Common myeloid progenitor, CD34-positive (primary cell): ENCODE measurements around the gene CDH4.

Experiments
- CTCF ChIA-PET: fragments of 350-600 bp; sonication (Branson Sonifier 250); formaldehyde crosslinking; loops from one replicate; lab custom pipeline; 2021; ENCODE audit warnings: antibody characterized with exemption; lab: Charles Lee
- POLR2A ChIA-PET: fragments of 350-600 bp; sonication (Branson Sonifier 250); formaldehyde crosslinking; loops from one replicate; lab custom pipeline; 2021; ENCODE audit warnings: antibody characterized with exemption; lab: Charles Lee
- DNase-seq, 3 donors: peaks; one replicate each; pipeline versions ENCODE4 v3.0.0 to v3.0.0-alpha.2; 2013
- H3K27ac ChIP-seq, 2 experiments: 1 replicate in 1 of 2; 2 replicates in 1 of 2; pipeline ENCODE4 v1.7.0; 2013; ENCODE audit warnings: inconsistent platforms in 2 of 2, low read length in 2 of 2, mild to moderate bottlenecking in 2 of 2, low read depth in 1 of 2, moderate library complexity in 1 of 2; ENCODE audit not compliant: severe bottlenecking in 2 of 2, insufficient read depth in 1 of 2, poor library complexity in 1 of 2
- H3K27me3 ChIP-seq, 5 experiments: replicated peaks in 2 of 5; 1 replicate in 3 of 5; 2 replicates in 2 of 5; pipeline versions ENCODE4 v1.6.1 to v1.7.0; 2013; ENCODE audit warnings: low read length in 4 of 5, mild to moderate bottlenecking in 2 of 5, moderate library complexity in 2 of 5, inconsistent platforms in 1 of 5; ENCODE audit not compliant: insufficient read depth in 5 of 5, control insufficient read depth in 4 of 5
- H3K36me3 ChIP-seq, 4 experiments: 1 replicate in 2 of 4; 2 replicates in 2 of 4; pipeline versions ENCODE4 v1.6.1 to v1.7.0; 2013; ENCODE audit warnings: low read length in 3 of 4, control low read depth in 1 of 4, mild to moderate bottlenecking in 1 of 4; ENCODE audit not compliant: control insufficient read depth in 4 of 4, insufficient read depth in 4 of 4
- H3K4me1 ChIP-seq, 4 experiments: 1 replicate in 3 of 4; 2 replicates in 1 of 4; pipeline versions ENCODE4 v1.6.1 to v1.7.1; 2013; ENCODE audit warnings: low read length in 3 of 4, mild to moderate bottlenecking in 3 of 4, control low read depth in 1 of 4, inconsistent platforms in 1 of 4, moderate library complexity in 1 of 4; ENCODE audit not compliant: control insufficient read depth in 4 of 4, insufficient read depth in 4 of 4; ENCODE audit errors: control extremely low read depth in 1 of 4
- H3K4me3 ChIP-seq, 7 experiments: 1 replicate in 4 of 7; 2 replicates in 3 of 7; pipeline versions ENCODE4 v1.5.1 to v1.7.0; 2013; ENCODE audit warnings: mild to moderate bottlenecking in 7 of 7, low read length in 6 of 7, moderate library complexity in 6 of 7, inconsistent platforms in 2 of 7, low read depth in 2 of 7, control low read depth in 1 of 7; ENCODE audit not compliant: insufficient read depth in 4 of 7, control insufficient read depth in 1 of 7; ENCODE audit errors: extremely low read depth in 1 of 7
- H3K9me3 ChIP-seq, 5 experiments: 1 replicate in 4 of 5; 2 replicates in 1 of 5; pipeline versions ENCODE4 v1.6.1 to v1.7.1; 2013; ENCODE audit warnings: low read length in 4 of 5, mild to moderate bottlenecking in 2 of 5, inconsistent platforms in 1 of 5, low read depth in 1 of 5, moderate library complexity in 1 of 5; ENCODE audit not compliant: control insufficient read depth in 4 of 5, insufficient read depth in 2 of 5; ENCODE audit errors: control extremely low read depth in 1 of 5
- WGBS: methylation state at CpG from one replicate; pipeline ENCODE4 v1.1.5; 2013; ENCODE audit not compliant: insufficient coverage; 5-methylcytosine and 5-hydroxymethylcytosine counted together

CDH4 gene

DNA sequence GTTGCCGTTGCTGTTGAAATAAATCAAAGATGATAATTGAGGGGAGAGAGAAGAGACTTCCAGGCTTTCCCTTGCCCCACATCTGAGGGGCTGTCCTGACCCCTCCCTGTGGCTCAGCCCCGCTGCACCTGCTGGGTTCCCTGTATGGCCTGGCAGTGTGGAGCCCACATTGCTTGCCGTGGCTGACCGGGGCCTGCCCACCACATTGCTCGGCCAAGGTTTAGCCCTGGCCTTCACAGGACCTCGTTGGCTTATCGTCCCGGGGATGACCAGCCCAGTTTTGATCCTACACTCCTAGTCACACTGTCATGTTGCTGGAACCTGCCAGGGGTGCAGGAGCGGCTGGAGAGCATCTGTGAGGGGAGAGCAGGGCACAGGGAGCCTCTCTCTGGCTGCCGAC, 102.4 kb downstream of the CDH4 start:
- Histone ChIP-seq H3K4me3 (no peak overlapping the region), H3K36me3 (no peaks in the 10 kb centered on the region), H3K27ac (no peak overlapping the region), H3K4me1 (no peaks in the 10 kb centered on the region), H3K27me3 (peaks cover 0 to 16% (median 0%) of the 10 kb centered on the region in 5 experiments), H3K9me3 (peaks cover 0 to 2% (median 0%) of the 10 kb centered on the region in 5 experiments)
- ChIA-PET POLR2A (no interaction called here), CTCF (no interaction called here)
- no peak for DNase-seq
- WGBS = 93% methylated on average over 5 of the region's 10 CpGs

DNA sequence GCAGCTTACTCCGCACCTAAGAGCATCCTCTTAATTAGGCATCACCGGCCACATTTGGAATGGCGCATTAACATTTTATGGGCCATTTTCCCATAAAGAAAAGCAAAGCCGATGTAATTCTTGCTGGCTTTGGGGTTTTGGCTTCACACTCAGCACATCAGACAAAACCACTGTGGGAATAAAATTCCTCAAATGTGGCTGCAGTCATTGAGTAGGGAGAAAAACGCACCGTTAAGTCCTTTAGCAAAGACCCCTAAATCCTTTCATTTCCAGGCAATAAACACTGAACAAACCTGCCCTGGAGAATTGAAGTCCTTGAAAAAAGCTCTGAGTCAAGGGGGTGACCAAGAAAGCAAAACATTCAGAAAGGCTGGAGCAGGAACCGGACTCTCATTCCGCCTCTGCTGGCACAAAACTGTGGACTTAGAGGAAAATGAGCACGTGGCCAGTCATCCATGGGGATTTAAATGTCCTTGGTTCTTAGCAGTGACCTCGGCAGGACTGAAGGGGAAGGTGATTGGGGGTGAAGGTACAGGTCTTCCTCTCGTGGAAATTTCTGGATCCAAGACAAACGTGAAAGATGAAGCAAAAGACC, 102.9 kb downstream of the CDH4 start:
- DNase-seq = no peak
- H3K27ac ChIP-seq = no peak overlapping the region
- no peaks in the 10 kb centered on the region for H3K4me1 ChIP-seq
- POLR2A ChIA-PET = no interaction called here
- H3K4me3 ChIP-seq = no peak overlapping the region
- peaks cover 0 to 16% (median 0%) of the 10 kb centered on the region in 5 experiments for H3K27me3 ChIP-seq
- H3K36me3 ChIP-seq = no peaks in the 10 kb centered on the region
- CTCF ChIA-PET = no interaction called here
- H3K9me3 ChIP-seq = peaks cover 0 to 4% (median 0%) of the 10 kb centered on the region in 5 experiments
- WGBS = 95% methylated on average over 11 of the region's 12 CpGs

DNA sequence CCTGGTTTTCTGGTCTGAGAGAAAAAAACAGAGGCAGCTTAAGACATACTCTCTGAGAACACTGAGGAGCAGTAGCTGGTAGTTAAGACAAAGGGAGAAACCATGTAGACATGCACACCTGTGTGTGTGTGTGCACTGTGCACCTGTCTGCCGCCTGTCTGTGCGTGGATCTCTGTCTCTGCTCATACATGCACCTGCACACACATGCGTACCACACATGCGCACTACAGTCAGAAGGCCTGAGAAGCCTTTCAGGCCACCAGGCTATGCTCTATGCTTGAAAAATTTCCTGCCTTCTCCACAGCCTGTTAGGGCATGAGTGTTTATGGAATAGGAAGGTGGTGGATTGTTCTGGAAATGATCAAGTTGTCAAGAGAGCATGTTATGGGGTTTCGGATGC, 103.5 kb downstream of the CDH4 start:
- DNase-seq = no peak
- Histone ChIP-seq H3K27me3 (peaks cover 0 to 16% (median 0%) of the 10 kb centered on the region in 5 experiments), H3K4me3 (no peak overlapping the region), H3K27ac (no peak overlapping the region), H3K36me3 (peaks cover 0 to 3% (median 0%) of the 10 kb centered on the region in 4 experiments), H3K9me3 (peaks cover 0 to 5% (median 0%) of the 10 kb centered on the region in 5 experiments), H3K4me1 (no peaks in the 10 kb centered on the region)
- WGBS = 100% methylated on average over 5 of the region's 5 CpGs
- POLR2A ChIA-PET = no interaction called here
- CTCF ChIA-PET = no interaction called here

DNA sequence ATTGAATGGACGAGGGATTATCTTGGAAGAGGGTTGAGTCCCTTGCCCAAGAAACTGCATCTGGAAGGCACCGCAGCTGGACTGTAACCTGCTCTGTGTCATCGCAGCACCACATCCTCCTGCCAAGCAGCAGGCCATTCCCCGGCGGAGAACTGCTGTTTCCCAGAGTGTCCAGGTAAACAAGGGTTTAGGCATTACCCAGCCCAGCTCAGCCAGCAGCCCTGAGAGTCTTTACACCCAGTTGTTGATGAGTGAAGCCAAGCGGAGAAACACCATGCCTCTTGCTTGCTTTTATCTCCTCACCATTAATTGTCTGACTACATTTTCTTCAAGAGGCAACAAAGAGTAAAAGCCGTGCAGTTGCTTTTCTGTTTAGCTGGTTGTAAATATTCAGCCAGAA, 104.1 kb downstream of the CDH4 start:
- peaks cover 0 to 3% (median 0%) of the 10 kb centered on the region in 4 experiments for H3K36me3 ChIP-seq
- DNase-seq = no peak
- H3K27ac ChIP-seq = no peak overlapping the region
- WGBS = 78% methylated on average over 6 of the region's 7 CpGs
- no peaks in the 10 kb centered on the region for H3K4me1 ChIP-seq
- ChIA-PET CTCF (no interaction called here), POLR2A (no interaction called here)
- peaks cover 0 to 5% (median 0%) of the 10 kb centered on the region in 5 experiments for H3K9me3 ChIP-seq
- peaks cover 0 to 16% (median 0%) of the 10 kb centered on the region in 5 experiments for H3K27me3 ChIP-seq
- H3K4me3 ChIP-seq = no peak overlapping the region

DNA sequence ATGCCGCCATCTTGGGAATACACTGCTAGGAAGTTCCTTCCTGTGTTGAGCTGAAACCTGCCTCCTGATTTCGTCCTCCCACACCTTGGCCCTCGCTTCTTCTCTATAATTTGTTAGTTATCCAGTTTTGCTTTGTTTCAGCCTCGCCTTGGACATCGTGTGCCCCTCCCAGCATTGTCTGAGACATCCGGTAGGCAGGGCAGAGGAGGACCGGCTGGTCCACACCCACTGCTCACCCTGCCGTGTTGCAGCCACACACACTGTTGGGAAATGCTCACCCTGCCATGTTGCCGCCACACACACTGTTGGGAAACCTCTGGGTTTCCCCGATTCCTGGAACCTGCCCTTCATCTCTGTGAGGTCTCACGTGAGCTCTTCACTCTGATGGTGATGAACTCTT, 105.1 kb downstream of the CDH4 start:
- WGBS = 95% methylated on average over 9 of the region's 11 CpGs
- ChIA-PET CTCF (no interaction called here), POLR2A (no interaction called here)
- no peaks in the 10 kb centered on the region for H3K4me1 ChIP-seq
- no peak overlapping the region for H3K4me3 ChIP-seq
- DNase-seq = no peak
- H3K36me3 ChIP-seq = peaks cover 0 to 3% (median 0%) of the 10 kb centered on the region in 4 experiments
- H3K27me3 ChIP-seq = peaks cover 0 to 11% (median 0%) of the 10 kb centered on the region in 5 experiments
- peaks cover 0 to 5% (median 0%) of the 10 kb centered on the region in 5 experiments for H3K9me3 ChIP-seq
- no peak overlapping the region for H3K27ac ChIP-seq

DNA sequence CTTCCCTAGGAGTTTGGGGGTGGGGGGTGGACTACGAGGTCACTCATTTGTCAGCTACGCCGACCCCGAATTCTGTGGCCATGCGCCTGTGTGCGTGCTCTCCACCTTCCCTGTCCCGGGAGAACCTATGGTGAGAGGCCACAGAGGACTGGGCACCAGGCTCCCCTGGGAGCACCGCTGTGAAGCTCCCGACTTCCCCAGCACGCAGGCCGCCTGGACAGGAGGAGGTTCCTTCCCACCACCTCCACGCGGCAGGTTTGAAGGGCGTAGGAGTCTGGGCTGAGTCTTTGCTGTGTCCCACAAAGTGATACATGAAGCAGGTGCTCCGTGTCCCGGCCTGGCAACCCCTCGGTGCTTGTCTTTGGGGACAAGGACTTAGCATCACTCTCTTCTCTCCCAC, 107.2 kb downstream of the CDH4 start:
- ChIA-PET CTCF (no interaction called here), POLR2A (no interaction called here)
- Histone ChIP-seq H3K4me3 (no peak overlapping the region), H3K27me3 (no peaks in the 10 kb centered on the region), H3K4me1 (no peaks in the 10 kb centered on the region), H3K27ac (no peak overlapping the region), H3K36me3 (peaks cover 0 to 3% (median 0%) of the 10 kb centered on the region in 4 experiments), H3K9me3 (peaks cover 0 to 8% (median 0%) of the 10 kb centered on the region in 5 experiments)
- no peak for DNase-seq
- WGBS = 93% methylated on average over 11 of the region's 17 CpGs

DNA sequence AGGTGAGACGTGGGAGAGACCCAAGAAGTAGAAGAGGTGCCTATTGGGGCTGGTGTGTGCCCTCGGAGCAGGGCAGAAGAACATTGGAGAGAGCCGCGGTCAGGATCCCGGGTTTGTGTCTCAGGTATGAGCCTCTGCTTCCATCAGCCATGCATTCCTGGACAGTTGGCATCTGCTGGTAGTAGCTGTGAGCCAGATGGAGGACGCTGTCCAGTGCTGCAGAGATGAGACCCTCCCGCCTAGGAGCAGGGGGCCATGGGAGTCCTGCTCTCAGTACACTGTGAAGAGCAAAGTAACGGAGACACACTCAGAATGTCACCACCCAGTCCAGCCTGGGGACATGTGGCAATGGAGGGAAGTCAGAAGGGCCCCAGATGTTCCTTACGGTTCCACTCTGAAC, 108.2 kb downstream of the CDH4 start:
- DNase-seq = no peak
- no peak overlapping the region for H3K27ac ChIP-seq
- peaks cover 0 to 8% (median 0%) of the 10 kb centered on the region in 5 experiments for H3K9me3 ChIP-seq
- 95% methylated on average over 9 of the region's 9 CpGs for WGBS
- no peak overlapping the region for H3K4me3 ChIP-seq
- no peaks in the 10 kb centered on the region for H3K4me1 ChIP-seq
- H3K36me3 ChIP-seq = peaks cover 0 to 3% (median 0%) of the 10 kb centered on the region in 4 experiments
- CTCF ChIA-PET = no interaction called here
- no peaks in the 10 kb centered on the region for H3K27me3 ChIP-seq
- POLR2A ChIA-PET = no interaction called here
